Liver (tissue), 9 donors: ENCODE data around the gene POFUT2. TPM values are rescaled to one million over a fixed set of nuclear protein-coding genes. Genes with fewer than 3 reads are reported as not detected.
"Not testable (repeated sequence)": the region's sequence is repeated elsewhere in the genome, so short reads cannot be mapped to it uniquely, and the experiment has no call there.

Experiments
- DNase-seq: peaks from one replicate; pipeline ENCODE4 v3.0.0-alpha.2; 2017; ENCODE audit warnings: low spot score
- H3K27ac ChIP-seq, 2 donors: one replicate each; pipeline ENCODE4 v1.7.0; 2013; ENCODE audit warnings: inconsistent platforms in 2 of 2, low read length in 2 of 2, control low read depth in 1 of 2, low read depth in 1 of 2, mild to moderate bottlenecking in 1 of 2
- H3K27me3 ChIP-seq, 4 donors: one replicate each; pipeline versions ENCODE4 v1.6.1 to v1.7.0; 2013; ENCODE audit warnings: low read length in 3 of 4, inconsistent platforms in 1 of 4, mild to moderate bottlenecking in 1 of 4, moderate library complexity in 1 of 4; ENCODE audit not compliant: control insufficient read depth in 4 of 4, insufficient read depth in 4 of 4
- H3K36me3 ChIP-seq, 4 donors: one replicate each; pipeline versions ENCODE4 v1.6.1 to v1.7.0; 2013; ENCODE audit warnings: low read length in 3 of 4, mild to moderate bottlenecking in 3 of 4, low read depth in 1 of 4, moderate library complexity in 1 of 4; ENCODE audit not compliant: control insufficient read depth in 4 of 4, insufficient read depth in 3 of 4
- H3K4me1 ChIP-seq, 4 donors: one replicate each; pipeline versions ENCODE4 v1.6.1 to v1.7.0; 2013; ENCODE audit warnings: low read length in 3 of 4, mild to moderate bottlenecking in 3 of 4, moderate library complexity in 1 of 4; ENCODE audit not compliant: control insufficient read depth in 4 of 4, insufficient read depth in 4 of 4
- H3K4me3 ChIP-seq, 3 donors: one replicate each; pipeline versions ENCODE4 v1.6.1 to v1.7.0; 2013; ENCODE audit warnings: low read length in 3 of 3, control low read depth in 1 of 3, low read depth in 1 of 3, mild to moderate bottlenecking in 1 of 3
- H3K9ac ChIP-seq, 2 donors: one replicate each; pipeline ENCODE4 v1.7.0; 2013; ENCODE audit warnings: low read length in 2 of 2, mild to moderate bottlenecking in 2 of 2, moderate library complexity in 2 of 2, control low read depth in 1 of 2, low read depth in 1 of 2
- H3K9me3 ChIP-seq, 4 donors: one replicate each; pipeline versions ENCODE4 v1.6.1 to v1.7.0; 2013; ENCODE audit warnings: low read length in 3 of 4; ENCODE audit not compliant: control insufficient read depth in 4 of 4
- CTCF ChIP-seq: fragments of 150-350 bp; IDR thresholded peaks from 2 replicates; pipeline ENCODE4 v1.5.1; 2017; ENCODE audit warnings: improper control_type of control experiment, low read depth, low read length; ENCODE audit not compliant: missing input control
- EGR1 ChIP-seq, 2 donors: IDR thresholded peaks; 2 replicates each; pipeline ENCODE4 v1.6.1; 2016 to 2018; ENCODE audit warnings: antibody characterized with exemption in 2 of 2, low read depth in 2 of 2
- GABPA ChIP-seq, 2 donors: IDR thresholded peaks in 1 of 2; conservative IDR thresholded peaks in 1 of 2; 2 replicates each; pipeline ENCODE4 v1.6.1; 2016; ENCODE audit warnings: antibody characterized with exemption in 2 of 2, mild to moderate bottlenecking in 1 of 2, moderate library complexity in 1 of 2
- HNF4A ChIP-seq, 2 donors: conservative IDR thresholded peaks; 2 replicates each; pipeline ENCODE4 v1.6.1; 2016; ENCODE audit warnings: antibody characterized with exemption in 2 of 2, mild to moderate bottlenecking in 2 of 2
- JUND ChIP-seq, 2 donors: IDR thresholded peaks; 2 replicates each; pipeline ENCODE4 v1.6.1; 2016; ENCODE audit warnings: antibody characterized with exemption in 2 of 2
- NR2F2 ChIP-seq: IDR thresholded peaks from 2 replicates; pipeline ENCODE4 v1.6.1; 2016; ENCODE audit warnings: antibody characterized with exemption
- RAD21 ChIP-seq, 2 donors: IDR thresholded peaks; 2 replicates each; pipeline ENCODE4 v1.6.1; 2016; ENCODE audit warnings: antibody characterized with exemption in 2 of 2, mild to moderate bottlenecking in 2 of 2
- REST ChIP-seq: IDR thresholded peaks from 2 replicates; pipeline ENCODE4 v1.6.1; 2016; ENCODE audit warnings: antibody characterized with exemption, mild to moderate bottlenecking
- RXRA ChIP-seq, 2 donors: IDR thresholded peaks; 2 replicates each; pipeline ENCODE4 v1.6.1; 2017 to 2018; ENCODE audit warnings: antibody characterized with exemption in 2 of 2, mild to moderate bottlenecking in 1 of 2
- YY1 ChIP-seq: IDR thresholded peaks from 2 replicates; pipeline ENCODE4 v1.6.1; 2016; ENCODE audit warnings: antibody characterized with exemption, mild to moderate bottlenecking
- WGBS: extraction: QIAGEN DNeasy Blood & Tissue Kit; methylation state at CpG from one replicate; pipeline ENCODE4 v1.1.7; 2013; 5-methylcytosine and 5-hydroxymethylcytosine counted together
- polyA plus RNA-seq, 2 donors: library from polyadenylated mRNA; stranded (reverse) in 1 of 2; unstranded in 1 of 2; fragments of 200-250 nt in 1 of 2; fragments of >200 nt in 1 of 2; fragmentation: Nextera tagmentation in 1 of 2; extraction: Ambion mirVana in 1 of 2; gene quantifications; one replicate each; pipeline versions ENCODE4 v1.2.1 to v1.2.3, GENCODE V29; 2013 to 2015
- total RNA-seq, 2 donors: library from RNA; depleted of rRNA; stranded (reverse); fragments of >200 nt; gene quantifications; one replicate each; pipeline ENCODE4 v1.2.3, GENCODE V29; 2014
- TF ChIP-seq, protein P1 (sequence below): IDR thresholded peaks from 2 replicates; pipeline ENCODE4 v1.6.1; 2016; ENCODE audit warnings: antibody characterized with exemption
- TF ChIP-seq, protein P2 (sequence below): IDR thresholded peaks from 2 replicates; pipeline ENCODE4 v1.6.1; 2016; ENCODE audit warnings: antibody characterized with exemption
- donor health status: healthy.
- donor health status: healthy.
- donor health status: healthy.
- donor health status: healthy.
- donor health status: healthy.

The POFUT2 gene
- total and polyA plus RNA-seq, 4 donors = 3.3 to 15.6 (median 7.9) TPM

- no peak for TF ChIP-seq REST
Observed at GRCh38 chr21:45316871-45317397, 29.2 kb upstream of the POFUT2 start (continued).

DNA sequence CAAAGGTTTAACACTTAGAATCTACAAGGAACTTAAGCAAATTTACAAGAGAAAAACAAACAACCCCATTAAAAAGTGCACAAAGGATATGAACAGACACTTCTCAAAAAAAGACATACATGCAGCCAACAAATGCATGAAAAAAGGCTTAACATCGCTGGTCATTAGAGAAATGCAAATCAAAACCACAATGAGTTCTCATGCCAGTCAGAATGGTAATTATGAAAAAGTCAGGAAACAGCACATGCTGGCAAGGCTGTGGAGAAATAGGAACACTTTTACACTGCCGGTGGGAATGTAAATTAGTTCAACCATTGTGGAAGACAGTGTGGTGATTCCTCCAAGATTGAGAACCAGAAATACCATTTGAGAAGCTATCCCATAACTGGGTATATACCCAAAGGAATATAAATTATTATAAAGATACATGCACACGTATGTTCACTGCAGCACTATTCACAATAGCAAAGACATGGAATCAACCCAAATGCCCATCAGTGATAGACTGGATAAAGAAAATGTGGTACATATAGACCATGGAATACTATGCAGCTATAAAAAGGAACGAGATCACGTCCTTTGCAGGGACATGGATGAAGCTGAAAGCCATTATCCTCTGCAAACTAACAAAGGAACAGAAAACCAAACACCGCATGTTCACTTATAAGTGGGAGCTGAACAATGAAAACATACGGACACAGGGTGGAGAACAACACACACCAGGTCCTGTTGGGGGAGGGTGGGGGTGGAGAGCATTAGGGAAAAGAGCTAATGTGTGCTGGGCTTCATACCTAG lies 28.2 kb upstream of the POFUT2 start:
- H3K4me1 ChIP-seq, H3K27ac ChIP-seq, H3K9me3 ChIP-seq, H3K36me3 ChIP-seq, H3K4me3 ChIP-seq, DNase-seq, H3K9ac ChIP-seq, H3K27me3 ChIP-seq: not testable (repeated sequence)
- WGBS = 72% methylated on average over 7 of the region's 7 CpGs

DNA sequence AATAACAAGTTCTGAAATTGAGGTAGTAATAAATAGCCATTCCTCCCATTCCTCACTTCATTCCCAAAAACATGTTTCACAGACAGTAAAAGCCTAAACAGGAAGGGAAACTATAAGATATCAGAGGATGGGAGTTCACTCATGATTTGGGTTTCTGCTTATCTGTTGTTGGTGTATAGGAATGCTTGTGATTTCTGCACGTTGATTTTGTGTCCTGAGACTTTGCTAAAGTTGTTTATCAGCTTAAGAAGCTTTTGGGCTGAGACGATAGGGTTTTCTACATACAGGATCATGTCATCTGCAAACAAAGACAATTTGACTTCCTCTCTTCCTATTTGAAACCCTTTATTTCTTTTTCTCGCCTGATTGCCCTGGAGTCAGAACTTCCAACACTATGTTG lies 26.0 kb upstream of the POFUT2 start:
- Histone ChIP-seq H3K36me3 (no peaks in the 10 kb centered on the region), H3K4me3 (no peak overlapping the region), H3K27ac (no peak overlapping the region), H3K4me1 (peaks cover 1 to 15% (median 5%) of the 10 kb centered on the region in 4 donors), H3K9ac (no peak overlapping the region), H3K9me3 (no peaks in the 10 kb centered on the region), H3K27me3 (no peaks in the 10 kb centered on the region)
- 71% methylated on average over 3 of the region's 3 CpGs for WGBS
- no peak for DNase-seq
- TF ChIP-seq YY1 = no peak
- no peak for TF ChIP-seq RAD21 (IDR thresholded peaks at IDR 0.05)
- no peak for TF ChIP-seq REST
- TF ChIP-seq, protein P1, sequence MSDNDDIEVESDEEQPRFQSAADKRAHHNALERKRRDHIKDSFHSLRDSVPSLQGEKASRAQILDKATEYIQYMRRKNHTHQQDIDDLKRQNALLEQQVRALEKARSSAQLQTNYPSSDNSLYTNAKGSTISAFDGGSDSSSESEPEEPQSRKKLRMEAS = no peak

- WGBS = 93% methylated on average over 14 of the region's 14 CpGs
- no peaks in the 10 kb centered on the region for H3K9me3 ChIP-seq
- no peak overlapping the region for H3K9ac ChIP-seq
- H3K27ac ChIP-seq = no peak overlapping the region
- peaks cover 7 to 15% (median 11%) of the 10 kb centered on the region in 4 donors for H3K4me1 ChIP-seq
- no peak overlapping the region for H3K4me3 ChIP-seq
- no peaks in the 10 kb centered on the region for H3K27me3 ChIP-seq
- H3K36me3 ChIP-seq = no peaks in the 10 kb centered on the region
- no peak for DNase-seq
- no peak for TF ChIP-seq NR2F2
- TF ChIP-seq, protein P2, sequence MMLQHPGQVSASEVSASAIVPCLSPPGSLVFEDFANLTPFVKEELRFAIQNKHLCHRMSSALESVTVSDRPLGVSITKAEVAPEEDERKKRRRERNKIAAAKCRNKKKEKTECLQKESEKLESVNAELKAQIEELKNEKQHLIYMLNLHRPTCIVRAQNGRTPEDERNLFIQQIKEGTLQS = no peak
- TF ChIP-seq GABPA (IDR thresholded peaks at IDR 0.05 in 1 of 2, conservative IDR thresholded peaks at IDR 0.05 in 1 of 2) = no peak
- no peak for TF ChIP-seq HNF4A (conservative IDR thresholded peaks at IDR 0.05)
- no peak for TF ChIP-seq JUND (IDR thresholded peaks at IDR 0.05)
- TF ChIP-seq RXRA (IDR thresholded peaks at IDR 0.05) = no peak
- TF ChIP-seq EGR1 (IDR thresholded peaks at IDR 0.05; ENCODE audit: low read depth in 2 of 2) = no peak
- no peak for TF ChIP-seq CTCF
Observed at GRCh38 chr21:45313015-45313414, 25.3 kb upstream of the POFUT2 start.
